HG03521 (cell line): ENCODE results near the gene RELCH.

Source experiments
- ATAC-seq: cut with Tn5 transposase; IDR thresholded peaks from one replicate; pipeline ENCODE4 v1.9.1; 2021; ENCODE audit warnings: mild to moderate bottlenecking, moderate library complexity; ENCODE audit not compliant: unreplicated experiment

The RELCH gene

DNA sequence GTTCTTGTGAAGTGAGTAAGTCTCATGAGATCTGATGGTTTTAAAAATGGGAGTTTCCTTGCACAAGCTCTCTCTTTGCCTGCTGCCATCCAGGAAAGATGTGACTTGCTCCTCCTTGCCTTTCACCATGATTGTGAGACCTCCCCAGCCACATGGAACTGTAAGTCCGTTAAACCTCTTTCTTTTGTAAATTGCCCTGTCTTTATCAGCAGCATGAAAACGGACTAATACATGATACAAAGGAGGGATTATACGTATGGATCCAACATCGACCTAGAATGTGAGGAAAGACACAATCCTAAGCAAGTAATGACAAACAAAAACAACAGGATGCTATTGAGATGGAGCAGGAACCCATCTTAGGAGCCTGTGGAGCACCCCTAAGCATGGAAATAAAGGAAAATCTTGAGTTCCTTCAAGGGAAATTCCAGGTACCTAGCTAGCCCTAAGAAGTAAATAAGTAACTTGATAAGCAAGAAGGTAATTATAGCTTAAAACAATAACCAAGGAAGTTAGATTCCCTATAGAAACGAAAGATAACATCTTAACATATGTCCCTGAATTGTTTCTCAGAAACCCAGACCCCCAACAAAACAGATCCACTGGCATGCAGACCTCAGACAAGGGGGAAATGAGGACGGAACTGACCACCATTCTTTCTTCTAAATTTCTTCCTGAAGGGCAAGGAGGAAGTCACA is 136.6 kb downstream of the RELCH start:
- ATAC-seq, result no peak

- ATAC-seq, result no peak
Measured at GRCh38 chr18:62324181-62324828, 137.2 kb downstream of the RELCH start.

GRCh38 chr18:62324917-62325805 is 138.1 kb downstream of the RELCH start, which contains the start of gene TNFRSF11A:
TNFRSF11A (plus strand) TSS chr18:62325310; CDS start chr18:62325353, 43 bp downstream.
- ATAC-seq, result peak; percentile 65

DNA sequence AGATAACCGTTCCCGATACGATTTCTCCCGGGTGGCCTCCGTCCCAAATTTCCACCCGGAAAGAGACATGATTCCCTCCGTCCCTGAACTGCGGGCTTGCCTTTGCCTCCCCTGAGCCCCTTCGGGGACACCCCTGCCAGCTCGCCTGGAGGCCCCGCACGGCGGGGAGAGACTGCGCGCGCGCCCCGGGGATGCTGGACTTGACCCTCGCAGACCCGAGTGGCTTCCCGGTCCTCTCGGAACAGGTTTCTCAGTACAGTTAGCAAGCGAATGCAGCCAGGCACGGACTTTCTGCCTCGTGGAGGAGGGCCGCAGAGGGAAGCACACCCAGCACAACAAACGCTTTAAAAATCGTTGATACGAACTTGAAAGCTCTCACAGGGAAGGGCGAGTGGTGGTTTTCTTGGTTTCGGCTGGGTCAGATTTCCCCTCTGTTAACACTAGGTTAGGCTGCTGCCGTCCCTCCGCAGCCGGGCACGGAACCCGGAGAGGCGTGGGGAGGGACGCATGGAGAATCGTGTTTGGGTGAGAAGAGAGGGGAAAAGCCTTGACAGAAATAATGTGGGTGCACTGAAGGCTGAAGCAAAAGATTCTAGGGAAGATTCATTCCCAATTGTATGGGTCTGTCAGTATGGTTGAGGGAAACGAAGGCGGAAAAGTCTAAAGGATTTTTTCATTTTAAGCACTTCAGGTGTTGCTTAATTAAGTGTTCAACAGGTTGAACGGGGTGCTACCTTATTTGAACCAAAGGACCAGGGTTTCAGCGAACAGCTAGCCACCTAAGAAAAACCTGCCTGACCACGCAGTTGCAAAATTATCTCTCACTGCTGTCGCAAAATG is 139.0 kb downstream of the RELCH start:
- ATAC-seq, result no peak

DNA sequence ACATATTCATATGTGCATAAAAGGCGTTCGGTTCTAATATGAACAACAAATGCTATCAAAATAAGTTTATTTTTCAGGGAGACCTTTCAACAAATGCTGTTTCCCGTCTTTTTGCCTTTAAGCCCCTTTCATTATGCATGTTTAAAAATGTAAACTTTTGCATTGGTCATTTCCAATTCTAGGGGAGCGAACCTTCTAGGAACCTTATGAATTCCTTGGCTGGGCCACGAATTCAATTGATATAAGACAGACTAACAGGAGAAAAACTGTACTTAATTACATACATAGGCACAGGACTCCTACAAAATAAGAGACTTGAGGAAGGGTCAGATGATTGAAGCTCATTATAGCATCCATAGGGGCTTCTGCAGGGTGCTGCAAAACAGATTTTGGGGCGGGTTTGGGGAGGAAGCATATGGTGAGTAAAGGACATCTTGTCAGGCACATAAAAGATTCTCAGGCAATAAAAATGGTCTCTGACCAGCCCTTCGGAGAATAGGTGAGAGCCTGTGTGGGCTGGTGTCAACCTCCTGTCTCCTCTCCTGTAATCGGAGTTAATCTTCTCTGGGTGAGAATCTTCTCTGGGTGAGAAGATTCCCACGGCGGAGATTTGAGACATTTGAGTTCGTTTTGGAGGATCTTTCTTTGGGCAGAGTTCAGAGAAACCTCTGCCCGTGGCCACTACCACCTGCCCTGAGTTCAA is 139.7 kb downstream of the RELCH start:
- ATAC-seq, result no peak

- no peak for ATAC-seq
Measured at GRCh38 chr18:62327977-62328376, 140.9 kb downstream of the RELCH start.

- ATAC-seq, result no peak
Measured at GRCh38 chr18:62328586-62329525, 141.8 kb downstream of the RELCH start.

GRCh38 chr18:62329691-62330454 is 142.8 kb downstream of the RELCH start:
- ATAC-seq, result no peak

GRCh38 chr18:62330650-62331049 is 143.6 kb downstream of the RELCH start:
- ATAC-seq, result no peak

GRCh38 chr18:62331581-62332356 is 144.7 kb downstream of the RELCH start:
- ATAC-seq, result no peak

GRCh38 chr18:62332431-62332830 is 145.4 kb downstream of the RELCH start:
- no peak for ATAC-seq

GRCh38 chr18:62332964-62333695 is 146.1 kb downstream of the RELCH start:
- no peak for ATAC-seq

- no peak for ATAC-seq
Measured at GRCh38 chr18:62334120-62334519, 147.1 kb downstream of the RELCH start.

- ATAC-seq, result no peak
Measured at GRCh38 chr18:62335494-62335893, 148.4 kb downstream of the RELCH start.

- no peak for ATAC-seq
Measured at GRCh38 chr18:62336618-62337017, 149.6 kb downstream of the RELCH start.

GRCh38 chr18:62337336-62337735 is 150.3 kb downstream of the RELCH start:
- ATAC-seq, result no peak
